Erythroblast (primary cell): ENCODE measurements around the gene IL6ST.

Experiments
- GATA1 ChIP-seq: IDR thresholded peaks from 2 replicates; pipeline ENCODE4 v1.6.1; 2011; ENCODE audit warnings: low read depth, mild to moderate bottlenecking, control low read depth, low read length, moderate library complexity
- POLR2A ChIP-seq: IDR thresholded peaks from 2 replicates; pipeline ENCODE4 v1.6.1; 2011; ENCODE audit warnings: mild to moderate bottlenecking, low read length

GRCh38 chr5:55960779-55961178, 34.0 kb downstream of the IL6ST start:
- TF ChIP-seq POLR2A = no peak
- TF ChIP-seq GATA1 = no peak
